Heart left ventricle (tissue), 16 donors: ENCODE results near the gene TMTC2. TPM values are rescaled to one million over a fixed set of nuclear protein-coding genes. Genes with fewer than 3 reads are reported as not detected.

Source experiments
- ATAC-seq, 4 donors: fragments of 200-7000 bp; cut with Tn5 transposase; one replicate each; pipeline ENCODE4 v1.9.1; 2020 to 2022; ENCODE audit warnings: moderate library complexity in 4 of 4, mild to moderate bottlenecking in 3 of 4, moderate number of reproducible peaks in 1 of 4
- DNase-seq, 5 donors: peaks; one replicate each; pipeline ENCODE4 v3.0.0-alpha.2; 2020
- H3K27ac ChIP-seq, 12 donors: fragments of 200-600 bp; sonication (generic) in 4 of 12; one replicate each; pipeline versions ENCODE4 v1.5.0 to v1.8.0; 2016 to 2022; ENCODE audit warnings: mild to moderate bottlenecking in 2 of 12
- H3K27me3 ChIP-seq, 9 donors: fragments of 200-600 bp; sonication (generic) in 2 of 9; one replicate each; pipeline versions ENCODE4 v1.5.1 to v1.8.0; 2016 to 2022; ENCODE audit warnings: mild to moderate bottlenecking in 3 of 9
- H3K36me3 ChIP-seq, 9 donors: fragments of 200-600 bp; sonication (generic) in 2 of 9; one replicate each; pipeline versions ENCODE4 v1.5.0 to v1.8.0; 2018 to 2022; ENCODE audit warnings: mild to moderate bottlenecking in 2 of 9
- H3K4me1 ChIP-seq, 12 donors: fragments of 200-600 bp; sonication (generic) in 4 of 12; one replicate each; pipeline versions ENCODE4 v1.5.0 to v1.8.0; 2016 to 2022; ENCODE audit warnings: mild to moderate bottlenecking in 3 of 12
- H3K4me3 ChIP-seq, 12 donors: fragments of 200-600 bp; sonication (generic) in 4 of 12; one replicate each; pipeline versions ENCODE4 v1.5.0 to v1.8.0; 2017 to 2022; ENCODE audit warnings: mild to moderate bottlenecking in 9 of 12, moderate library complexity in 4 of 12
- H3K9me3 ChIP-seq, 12 donors: fragments of 200-600 bp; sonication (generic) in 4 of 12; one replicate each; pipeline versions ENCODE4 v1.5.0 to v1.8.0; 2016 to 2022; ENCODE audit warnings: mild to moderate bottlenecking in 1 of 12
- POLR2A ChIP-seq, 2 donors: fragments of 450-650 bp; IDR thresholded peaks; one replicate each; pipeline ENCODE4 v1.6.1; 2017; ENCODE audit warnings: antibody characterized with exemption in 2 of 2, mild to moderate bottlenecking in 2 of 2, moderate library complexity in 2 of 2
- WGBS, 4 donors: extraction: QIAGEN DNeasy Blood & Tissue Kit in 2 of 4; methylation state at CpG; one replicate each; pipeline versions ENCODE4 v1.1.5 to v1.1.7; 2013 to 2018; 5-methylcytosine and 5-hydroxymethylcytosine counted together
- intact Hi-C, 10 donors: fragments of 100-400 bp; cut with DNase I; formaldehyde crosslinking; loops; one replicate each; pipeline versions ENCODE4 v1.11.1 to v1.14.2; 2022
- polyA plus RNA-seq, 2 donors: library from polyadenylated mRNA; stranded (reverse); fragments of 200-250 nt; gene quantifications; one replicate each; pipeline ENCODE4 v1.2.3, GENCODE V29; 2013
- total RNA-seq, 9 donors: library from RNA; depleted of rRNA in 2 of 9; stranded (reverse); fragments of >200 nt in 2 of 9; fragmentation: NEBNext Ultra II Directional in 3 of 9; extraction: Animal tissue kit (Norgen Biotek cat#: 25700) in 3 of 9; gene quantifications; one replicate each; pipeline versions ENCODE4 v1.1.0 to v1.2.4, GENCODE V29; 2016 to 2023
- TF ChIP-seq, protein P1 (sequence below), 12 donors: fragments of 200-600 bp; sonication (generic) in 4 of 12; IDR thresholded peaks; one replicate each; pipeline versions ENCODE4 v1.5.0 to v1.8.0; 2018 to 2022; ENCODE audit warnings: antibody characterized with exemption in 12 of 12, mild to moderate bottlenecking in 5 of 12
- donor health status: ischemic (EF 13 %, LVEDD 7.1; RV severe dilation, severe dysfunction).
- donor health status: healthy with polysubstance abuse.
- donor health status: DM: no; HTN: yes; CAD: no.
- donor health status: DM: no; HTN: no; CAD: no.
- donor health status: ischemic (EF 25% LVEDD 6.9; RV normal size, moderate dysfunction).
- donor health status: ischemic (EF 25% LVEDD 5.7; RV mildly dilated, moderate dysfunction).
- donor health status: healthy.
- donor health status: DM: yes; HTN: yes; CAD: no.
- donor health status: ischemic (EF 35%, LVEDD 5.7; RV mildly dilated, moderate dysfunction).
- donor health status: nonischemic (EF 11% LVEDD 7.7; RV severe dilation, severe dysfunction).
- donor health status: DM: yes; HTN: yes; CAD: no.
- donor health status: PGD.
- donor health status: ischemic (EF 29% LVEDD 5.4; RV normal size, mild dysfunction).
- donor health status: nonischemic (EF 23%, LVEDD 6.1; RV moderate dilation, normal function).

TMTC2 gene
- total and polyA plus RNA-seq, 11 donors = 1.1 to 5.7 (median 3.3) TPM

DNA sequence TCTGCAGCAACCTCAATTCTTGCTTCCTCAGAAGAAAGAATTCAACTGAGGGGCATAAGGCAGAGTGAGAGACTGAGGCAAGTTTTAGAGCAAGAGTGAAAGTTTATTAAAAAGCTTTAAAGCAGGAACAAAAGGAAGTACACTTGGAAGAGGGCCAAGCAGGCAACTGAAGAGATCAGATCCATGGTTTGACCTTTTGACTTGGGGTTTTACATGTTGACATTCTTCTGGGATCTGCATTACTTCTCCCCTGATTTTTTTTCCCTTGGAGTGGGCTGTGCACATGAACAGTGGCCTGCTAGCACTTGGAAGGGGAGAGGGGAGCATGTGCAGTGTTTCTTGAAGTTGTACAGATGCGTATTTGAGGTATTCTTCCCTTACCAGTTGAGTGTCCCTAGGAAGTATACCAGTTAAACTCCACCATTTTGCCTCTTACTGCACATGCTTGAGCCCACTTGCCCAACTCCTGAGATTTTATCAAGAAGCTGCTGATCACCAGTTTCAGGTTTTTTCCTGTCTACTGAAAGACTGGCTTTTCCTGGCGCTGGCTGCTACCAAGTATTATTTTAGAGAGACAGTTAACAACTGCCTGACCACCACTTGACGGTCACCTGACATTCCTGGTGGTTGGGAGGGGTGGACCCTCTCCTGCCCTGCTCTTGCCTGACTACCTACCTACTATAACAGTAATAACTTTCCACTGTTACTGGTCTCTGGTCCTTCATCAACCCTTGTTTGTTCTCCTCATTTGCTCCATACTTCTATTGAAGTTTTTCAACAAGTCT, 26.0 kb upstream of the TMTC2 start:
- H3K4me1 ChIP-seq = no peaks in the 10 kb centered on the region
- DNase-seq = no peak
- H3K27ac ChIP-seq = no peak overlapping the region
- 93 to 98% (median 97%) methylated on average over 3 of the region's 3 CpGs for WGBS, 4 donors
- intact Hi-C loops = no loop called here
- H3K9me3 ChIP-seq = no peaks in the 10 kb centered on the region
- H3K4me3 ChIP-seq = no peak overlapping the region
- H3K36me3 ChIP-seq = no peaks in the 10 kb centered on the region
- TF ChIP-seq, protein P1, sequence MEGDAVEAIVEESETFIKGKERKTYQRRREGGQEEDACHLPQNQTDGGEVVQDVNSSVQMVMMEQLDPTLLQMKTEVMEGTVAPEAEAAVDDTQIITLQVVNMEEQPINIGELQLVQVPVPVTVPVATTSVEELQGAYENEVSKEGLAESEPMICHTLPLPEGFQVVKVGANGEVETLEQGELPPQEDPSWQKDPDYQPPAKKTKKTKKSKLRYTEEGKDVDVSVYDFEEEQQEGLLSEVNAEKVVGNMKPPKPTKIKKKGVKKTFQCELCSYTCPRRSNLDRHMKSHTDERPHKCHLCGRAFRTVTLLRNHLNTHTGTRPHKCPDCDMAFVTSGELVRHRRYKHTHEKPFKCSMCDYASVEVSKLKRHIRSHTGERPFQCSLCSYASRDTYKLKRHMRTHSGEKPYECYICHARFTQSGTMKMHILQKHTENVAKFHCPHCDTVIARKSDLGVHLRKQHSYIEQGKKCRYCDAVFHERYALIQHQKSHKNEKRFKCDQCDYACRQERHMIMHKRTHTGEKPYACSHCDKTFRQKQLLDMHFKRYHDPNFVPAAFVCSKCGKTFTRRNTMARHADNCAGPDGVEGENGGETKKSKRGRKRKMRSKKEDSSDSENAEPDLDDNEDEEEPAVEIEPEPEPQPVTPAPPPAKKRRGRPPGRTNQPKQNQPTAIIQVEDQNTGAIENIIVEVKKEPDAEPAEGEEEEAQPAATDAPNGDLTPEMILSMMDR (IDR thresholded peaks at IDR 0.05) = no peak
- no peak for TF ChIP-seq POLR2A (IDR thresholded peaks at IDR 0.05)
- no peak for ATAC-seq
- no peaks in the 10 kb centered on the region for H3K27me3 ChIP-seq

DNA sequence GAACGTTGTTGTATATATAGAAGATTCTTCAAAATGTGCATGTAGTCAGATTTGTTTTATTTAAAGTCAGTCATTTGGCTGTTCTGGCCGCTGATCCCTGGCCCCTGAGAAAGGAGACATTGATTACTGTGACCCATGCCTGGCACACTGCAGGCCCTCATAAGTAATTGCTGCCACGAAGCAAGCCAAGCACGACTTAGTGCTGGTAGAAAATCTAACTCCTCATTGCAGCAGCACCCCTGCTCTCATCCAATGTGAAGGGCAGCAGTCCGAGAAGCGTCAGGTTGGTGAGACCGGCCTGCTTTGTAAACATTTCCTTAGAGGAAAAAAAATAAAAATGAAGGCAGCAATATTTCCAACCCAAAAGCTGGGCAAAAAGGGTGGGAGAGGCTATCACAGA, 22.8 kb upstream of the TMTC2 start:
- H3K9me3 ChIP-seq = no peaks in the 10 kb centered on the region
- intact Hi-C loops = no loop called here
- no peak overlapping the region for H3K4me3 ChIP-seq
- H3K36me3 ChIP-seq = no peaks in the 10 kb centered on the region
- no peaks in the 10 kb centered on the region for H3K4me1 ChIP-seq
- ATAC-seq (no peak), DNase-seq (no peak)
- H3K27ac ChIP-seq = no peak overlapping the region
- H3K27me3 ChIP-seq = no peaks in the 10 kb centered on the region
- 71 to 81% (median 79%) methylated on average over 7 of the region's 7 CpGs for WGBS, 4 donors
- no peak for TF ChIP-seq POLR2A (IDR thresholded peaks at IDR 0.05)
- TF ChIP-seq, protein P1 (IDR thresholded peaks at IDR 0.05) = no peak

- WGBS, 4 donors = 92 to 96% (median 95%) methylated on average over 3 of the region's 3 CpGs
Measured at GRCh38 chr12:82665142-82665923, 21.4 kb upstream of the TMTC2 start.

GRCh38 chr12:82666830-82667229, 19.9 kb upstream of the TMTC2 start:
- no peak for DNase-seq
- no peak for ATAC-seq
- H3K4me1 ChIP-seq = no peaks in the 10 kb centered on the region
- H3K27ac ChIP-seq = no peak overlapping the region
- H3K36me3 ChIP-seq = no peaks in the 10 kb centered on the region
- TF ChIP-seq, protein P1 (IDR thresholded peaks at IDR 0.05) = no peak
- TF ChIP-seq POLR2A (IDR thresholded peaks at IDR 0.05) = no peak
- H3K27me3 ChIP-seq = no peaks in the 10 kb centered on the region
- H3K9me3 ChIP-seq = no peaks in the 10 kb centered on the region
- intact Hi-C loops = no loop called here
- no peak overlapping the region for H3K4me3 ChIP-seq
- WGBS, 4 donors = 87 to 92% (median 90%) methylated on average over 1 of the region's 1 CpG

More at GRCh38 chr12:82665142-82665923, 21.4 kb upstream of the TMTC2 start:
- TF ChIP-seq, protein P1 (IDR thresholded peaks at IDR 0.05) = no peak
- TF ChIP-seq POLR2A (IDR thresholded peaks at IDR 0.05) = no peak
- Histone ChIP-seq H3K27ac (no peak overlapping the region), H3K9me3 (no peaks in the 10 kb centered on the region), H3K4me3 (no peak overlapping the region), H3K4me1 (no peaks in the 10 kb centered on the region), H3K36me3 (no peaks in the 10 kb centered on the region), H3K27me3 (no peaks in the 10 kb centered on the region)
- DNase-seq = no peak
- ATAC-seq = no peak
- intact Hi-C loops = no loop called here
